HG03095 (cell line): ENCODE results near the gene ZSCAN2.
"Not testable (repeated sequence)": the region's sequence is repeated elsewhere in the genome, so short reads cannot be mapped to it uniquely, and the experiment has no call there.

Experiments used
- ATAC-seq: cut with Tn5 transposase; IDR thresholded peaks from one replicate; pipeline ENCODE4 v1.9.1; 2021; ENCODE audit warnings: moderate library complexity; ENCODE audit not compliant: unreplicated experiment

ZSCAN2 gene

GRCh38 chr15:84634228-84634837 is 33.5 kb downstream of the ZSCAN2 start:
- no peak for ATAC-seq

DNA sequence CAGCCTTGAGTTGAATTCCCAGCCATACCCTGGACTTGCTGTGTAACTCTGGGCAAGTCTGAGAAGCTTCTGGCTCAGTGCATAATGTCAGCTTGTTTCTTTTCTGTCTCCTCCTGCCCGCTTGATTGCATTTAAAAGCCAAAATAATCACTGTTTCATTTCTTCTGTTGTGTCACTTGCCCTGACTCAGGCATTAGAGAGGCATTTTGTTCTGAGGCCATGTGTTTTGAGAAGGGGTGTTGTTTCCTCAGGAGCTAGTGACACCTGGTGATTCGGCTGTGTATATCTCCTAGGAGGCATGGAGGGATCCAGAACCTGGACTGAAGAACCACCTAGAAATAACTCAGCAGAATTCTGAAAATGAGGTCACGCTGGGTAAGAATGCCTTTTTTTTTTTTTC is 37.3 kb downstream of the ZSCAN2 start:
- no peak for ATAC-seq

DNA sequence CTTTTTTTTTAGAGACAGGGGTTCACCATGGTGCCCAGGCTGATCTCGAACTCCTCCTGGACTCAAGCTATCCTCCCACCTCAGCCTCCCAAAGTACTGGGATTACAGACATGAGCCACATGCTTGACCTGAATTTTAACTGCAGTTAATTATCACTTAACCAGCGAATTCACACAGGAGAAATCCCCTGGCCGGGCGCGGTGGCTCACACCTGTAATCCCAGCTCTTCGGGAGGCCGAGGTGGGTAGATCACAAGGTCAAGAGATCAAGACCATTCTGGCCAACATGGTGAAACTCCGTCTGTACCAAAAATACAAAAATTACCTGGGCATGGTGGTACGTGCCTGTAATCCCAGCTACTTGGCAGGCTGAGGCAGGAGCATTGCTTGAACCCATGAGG is 41.1 kb downstream of the ZSCAN2 start:
- ATAC-seq: not testable (repeated sequence)

DNA sequence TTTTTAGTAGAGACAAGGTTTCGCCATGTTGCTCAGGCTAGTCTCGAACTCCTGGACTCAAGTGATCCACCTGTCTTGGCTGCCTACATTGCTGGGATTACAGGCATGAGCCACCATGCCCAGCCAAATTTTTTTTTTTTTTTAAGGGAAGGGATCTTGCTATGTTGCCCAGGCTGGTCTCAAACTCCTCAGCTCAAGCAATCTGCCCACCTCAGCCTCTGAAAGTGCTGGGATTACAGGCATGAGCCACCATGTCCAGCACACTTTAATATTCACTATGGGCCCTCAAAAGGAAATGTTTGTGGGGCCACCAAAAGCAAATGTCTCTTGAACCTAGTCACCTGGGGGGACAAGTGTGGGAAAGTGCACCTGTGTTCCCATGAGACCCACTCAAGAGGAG is 41.8 kb downstream of the ZSCAN2 start:
- ATAC-seq: not testable (repeated sequence)

- no peak for ATAC-seq
These were observed 43.0 kb downstream of the ZSCAN2 start for GRCh38 chr15:84643838-84644237.

- ATAC-seq: no peak
These were observed 44.7 kb downstream of the ZSCAN2 start for GRCh38 chr15:84645496-84645895.

DNA sequence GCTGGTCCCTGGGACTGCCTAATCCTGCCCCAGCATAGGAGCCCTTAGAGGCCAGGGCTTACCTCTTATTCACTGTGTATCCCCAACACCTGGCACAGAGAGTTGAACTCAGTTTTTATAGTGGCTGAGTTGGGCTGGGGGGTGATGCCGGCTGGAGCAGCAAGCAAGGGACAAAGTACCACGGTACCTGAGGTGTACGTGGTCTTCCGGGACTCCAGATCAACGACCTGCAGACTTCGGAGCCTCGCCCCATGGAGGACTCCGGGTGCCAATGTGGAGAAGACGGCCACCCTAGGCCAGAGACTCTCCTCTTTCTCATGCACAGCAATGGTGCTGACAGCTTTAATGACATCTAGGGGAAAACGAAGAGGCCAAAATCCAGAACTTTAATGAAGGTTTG is 45.2 kb downstream of the ZSCAN2 start:
- ATAC-seq: no peak

GRCh38 chr15:84647726-84648125 is 46.9 kb downstream of the ZSCAN2 start:
- ATAC-seq: no peak

- no peak for ATAC-seq
These were observed 47.7 kb downstream of the ZSCAN2 start for GRCh38 chr15:84648539-84648938.

DNA sequence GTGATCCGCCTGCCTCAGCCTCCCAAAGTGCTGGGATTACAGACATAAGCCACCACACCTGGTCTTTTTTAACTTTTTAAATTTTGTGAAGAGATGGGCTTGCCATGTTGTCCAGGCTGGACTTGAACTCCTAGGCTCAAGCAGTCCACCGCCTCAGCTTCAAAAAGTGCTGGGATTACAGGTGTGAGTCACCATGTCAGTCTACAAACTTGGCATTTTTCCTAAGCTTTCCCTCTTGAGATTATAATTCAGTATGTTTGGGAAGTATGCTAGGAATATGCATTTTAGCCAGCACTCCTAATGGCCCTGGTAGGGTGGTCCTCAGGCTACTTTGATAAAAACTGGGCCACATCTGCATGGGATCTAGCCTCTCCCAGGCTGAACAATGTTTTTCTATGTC is 48.9 kb downstream of the ZSCAN2 start:
- ATAC-seq: no peak

DNA sequence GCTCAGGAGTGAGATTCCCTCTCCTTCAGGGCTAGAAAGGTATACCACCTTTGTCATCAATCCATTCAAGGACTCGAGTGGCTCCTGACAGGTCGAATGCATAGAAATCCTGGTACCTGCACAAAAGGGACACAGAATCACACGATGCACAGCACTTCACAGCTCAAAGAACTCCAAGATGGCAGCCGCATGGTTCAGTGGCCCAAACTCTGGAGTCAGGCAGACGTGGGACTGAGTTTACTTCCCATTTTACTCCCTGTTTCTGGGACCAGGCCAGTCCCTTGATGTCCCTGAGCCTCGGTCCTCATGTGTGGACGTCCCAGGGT is 52.7 kb downstream of the ZSCAN2 start:
- ATAC-seq: no peak

DNA sequence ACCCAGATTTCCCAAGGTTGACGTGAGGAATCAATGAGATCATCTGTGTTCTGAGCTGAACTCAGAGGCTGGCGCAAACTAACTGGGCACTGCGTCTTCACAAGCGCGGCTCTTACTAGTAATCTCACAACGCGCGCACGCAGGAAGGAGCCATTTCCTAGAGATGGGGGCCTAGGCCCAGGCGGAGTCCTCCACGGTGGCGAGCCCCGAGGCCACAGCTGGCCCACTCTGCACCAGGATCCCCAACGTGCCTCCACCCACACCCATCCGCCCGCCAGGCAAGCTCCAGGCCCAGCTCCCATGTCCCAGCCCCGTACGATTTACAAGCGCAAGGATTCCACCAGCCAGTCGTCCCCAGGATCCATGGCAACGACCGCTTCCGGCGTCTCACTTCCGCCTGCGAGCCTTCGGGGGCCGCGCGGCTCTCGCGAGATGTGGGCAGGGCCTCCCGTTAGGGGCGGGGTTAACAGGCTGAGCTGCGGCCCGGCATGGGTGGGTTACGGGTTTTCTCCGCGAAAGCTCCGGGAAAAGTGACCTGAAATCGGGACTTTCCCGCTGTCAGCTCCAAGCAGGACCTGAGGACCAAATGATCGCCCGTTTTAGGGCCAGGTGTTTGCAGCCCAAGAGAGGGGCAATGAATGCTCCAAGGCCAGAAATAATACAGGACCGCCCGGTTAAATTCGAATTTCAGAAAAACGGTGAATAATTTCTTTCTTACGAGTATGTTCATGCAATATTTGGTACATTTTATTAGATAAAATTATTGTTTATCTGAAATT is 53.3 kb downstream of the ZSCAN2 start, which contains the start of gene WDR73:
WDR73 (minus strand) TSS at position 374 of the 779 bp plus-strand sequence; CDS start at position 365, 9 bp downstream.
- ATAC-seq: peak; percentile 84

DNA sequence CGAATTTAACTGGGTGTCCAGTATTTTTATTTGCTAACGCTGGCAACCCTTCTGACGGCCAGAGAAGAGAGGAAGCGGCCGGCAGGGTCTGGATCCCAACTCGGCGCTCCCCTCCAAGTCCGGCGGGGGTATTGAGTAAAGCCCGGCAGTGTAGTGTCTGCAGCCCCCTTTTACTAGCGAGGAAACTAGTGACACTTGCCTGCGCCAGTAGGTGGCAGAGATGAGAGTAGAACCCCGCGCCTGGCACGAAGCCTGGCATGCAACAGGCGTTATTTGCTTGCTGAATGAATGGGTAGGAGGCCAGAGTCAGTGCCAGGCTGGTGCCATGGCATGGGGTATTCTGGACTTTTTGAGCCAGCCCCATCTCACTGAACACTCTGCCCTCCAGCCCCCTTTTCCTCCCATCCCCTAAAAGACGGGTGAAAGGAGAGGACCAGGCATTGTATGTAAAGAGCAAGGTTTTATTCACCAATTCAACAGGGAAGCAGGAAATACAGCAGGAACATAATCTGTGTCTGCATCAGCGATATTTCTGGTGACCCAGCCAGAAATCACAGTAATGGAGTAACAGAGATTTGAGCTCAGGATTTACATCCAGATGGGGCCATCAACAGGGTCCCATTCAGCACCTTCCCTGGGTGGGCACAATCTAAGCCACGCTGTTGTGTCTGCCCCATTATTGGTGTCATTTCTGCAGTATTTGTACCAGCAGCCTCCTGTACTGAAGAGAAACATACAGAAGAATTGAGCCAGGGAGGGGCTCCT is 54.1 kb downstream of the ZSCAN2 start:
- peak; percentile 28 for ATAC-seq

GRCh38 chr15:84656972-84657371 is 56.2 kb downstream of the ZSCAN2 start:
- no peak for ATAC-seq

GRCh38 chr15:84657748-84658079 is 56.9 kb downstream of the ZSCAN2 start:
- ATAC-seq: no peak

GRCh38 chr15:84658080-84658787 is 57.4 kb downstream of the ZSCAN2 start, which contains the start of gene NMB:
NMB (minus strand) TSS chr15:84658199; CDS start chr15:84658152, 47 bp downstream.
- ATAC-seq: peak; percentile 55

- ATAC-seq: no peak
These were observed 58.1 kb downstream of the ZSCAN2 start for GRCh38 chr15:84658788-84659411.

DNA sequence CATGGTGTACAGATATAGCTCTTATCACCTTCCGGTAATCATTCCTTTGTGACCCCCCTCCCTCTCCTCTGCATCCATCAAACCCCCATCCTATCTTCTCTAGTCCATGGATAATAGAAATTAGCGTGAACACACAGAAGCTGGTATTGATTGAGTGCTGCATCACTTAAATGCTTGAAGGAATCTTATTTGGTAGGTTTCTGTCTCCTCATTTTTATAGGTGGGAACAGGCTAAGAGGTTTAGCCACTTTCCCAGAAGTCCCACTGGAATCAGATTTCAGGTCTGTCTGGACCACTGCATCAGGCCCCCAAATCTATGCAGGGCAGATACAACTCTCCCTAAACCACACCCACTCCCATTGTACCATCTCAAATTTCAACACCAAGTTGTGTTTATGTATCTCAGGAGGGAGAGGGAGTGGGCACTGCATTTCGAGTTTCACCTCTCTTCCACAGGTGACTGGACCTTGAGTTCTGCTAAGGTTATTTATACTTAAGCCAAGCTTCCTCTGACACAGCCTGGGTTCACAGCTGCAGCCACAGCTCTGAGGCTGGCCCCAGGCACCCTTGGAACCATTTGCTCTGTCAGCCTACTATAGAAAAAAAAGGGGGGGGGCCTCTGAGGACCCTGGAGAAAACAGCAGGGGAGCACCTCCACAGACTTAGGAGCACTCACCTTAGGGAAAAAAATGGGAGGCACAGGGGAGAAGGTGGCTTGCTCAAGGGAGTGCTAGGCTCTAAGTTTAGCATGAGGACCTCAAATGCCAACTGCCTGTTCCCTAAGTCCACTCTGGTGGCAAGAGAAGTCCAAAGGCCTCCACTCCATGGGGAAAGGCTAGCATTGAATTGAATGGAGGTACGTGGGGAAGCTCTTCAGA is 59.3 kb downstream of the ZSCAN2 start:
- ATAC-seq: no peak

GRCh38 chr15:84661001-84661400 is 60.2 kb downstream of the ZSCAN2 start:
- no peak for ATAC-seq

GRCh38 chr15:84666373-84666772 is 65.6 kb downstream of the ZSCAN2 start:
- ATAC-seq: no peak
